Measurements from ENCODE around the gene FGF2.
"Not testable (repeated sequence)": the region's sequence is repeated elsewhere in the genome, so short reads cannot be mapped to it uniquely, and the experiment has no call there.

Gene FGF2

GRCh38 chr4:122814426-122814825, 12.2 kb upstream of the FGF2 start:
- DNase-seq (ENCODE audit: low spot score), result no peak

- no peak for DNase-seq (ENCODE audit: low spot score)
These were observed 11.4 kb upstream of the FGF2 start for GRCh38 chr4:122815248-122815647.

DNA sequence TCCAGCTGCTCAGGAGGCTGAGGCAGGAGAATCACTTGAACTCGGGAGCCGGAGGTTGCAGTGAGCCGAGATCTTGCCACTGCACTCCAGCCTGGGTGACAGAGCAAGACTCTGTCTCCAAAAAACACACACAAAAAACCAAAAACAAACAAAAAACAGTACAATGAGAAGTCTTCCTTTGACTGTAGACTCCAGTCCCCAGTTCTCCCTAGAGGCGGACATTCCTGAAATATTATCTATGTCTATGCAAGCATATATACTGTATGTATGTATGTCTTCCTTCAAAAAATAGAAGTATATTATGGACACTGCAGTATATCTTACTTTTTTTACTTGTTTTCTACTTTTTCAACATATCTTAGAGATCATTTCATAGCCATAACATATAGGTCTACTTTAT, 10.2 kb upstream of the FGF2 start:
- no peak for DNase-seq (ENCODE audit: low spot score)

- DNase-seq (ENCODE audit: low spot score), result no peak
These were observed 6.8 kb upstream of the FGF2 start for GRCh38 chr4:122819708-122820449.

- no peak for DNase-seq (ENCODE audit: low spot score)
These were observed 5.5 kb upstream of the FGF2 start for GRCh38 chr4:122821092-122821491.

- DNase-seq (ENCODE audit: low spot score), result no peak
These were observed 4.2 kb upstream of the FGF2 start for GRCh38 chr4:122822466-122822865.

- DNase-seq (ENCODE audit: low spot score), result no peak
These were observed 3.2 kb upstream of the FGF2 start for GRCh38 chr4:122823476-122823875.

DNA sequence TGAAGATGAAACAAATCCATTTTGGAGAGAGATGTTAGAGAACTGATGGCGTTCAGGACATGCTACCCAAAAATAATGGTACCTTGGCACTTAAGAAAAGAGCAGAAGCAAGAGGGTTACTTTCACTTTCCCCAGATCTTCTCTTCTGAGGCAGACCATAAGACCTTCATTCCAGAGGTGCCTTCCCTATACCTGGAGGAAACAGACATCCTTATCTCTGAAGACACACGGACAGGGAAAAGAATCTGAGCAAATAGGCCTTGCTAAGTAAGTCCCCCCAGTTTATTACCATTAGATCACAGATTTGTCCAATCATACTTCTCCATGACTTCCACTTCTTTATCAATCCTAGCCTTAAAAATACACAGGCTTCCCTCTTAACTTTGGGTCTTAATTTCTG, 2.0 kb upstream of the FGF2 start:
- no peak for DNase-seq (ENCODE audit: low spot score)

DNA sequence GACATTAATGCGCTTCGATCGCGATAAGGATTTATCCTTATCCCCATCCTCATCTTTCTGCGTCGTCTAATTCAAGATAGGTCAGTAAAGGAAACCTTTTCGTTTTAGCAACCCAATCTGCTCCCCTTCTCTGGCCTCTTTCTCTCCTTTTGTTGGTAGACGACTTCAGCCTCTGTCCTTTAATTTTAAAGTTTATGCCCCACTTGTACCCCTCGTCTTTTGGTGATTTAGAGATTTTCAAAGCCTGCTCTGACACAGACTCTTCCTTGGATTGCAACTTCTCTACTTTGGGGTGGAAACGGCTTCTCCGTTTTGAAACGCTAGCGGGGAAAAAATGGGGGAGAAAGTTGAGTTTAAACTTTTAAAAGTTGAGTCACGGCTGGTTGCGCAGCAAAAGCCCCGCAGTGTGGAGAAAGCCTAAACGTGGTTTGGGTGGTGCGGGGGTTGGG, 528 bp upstream of the FGF2 start:
- no peak for DNase-seq (ENCODE audit: low spot score)

- peak; percentile 75 for DNase-seq (ENCODE audit: low spot score)
These were observed 737 bp downstream of the FGF2 start for GRCh38 chr4:122827258-122827878.

GRCh38 chr4:122827879-122828601, 1.4 kb downstream of the FGF2 start:
- peak; percentile 41 for DNase-seq (ENCODE audit: low spot score)

- DNase-seq (ENCODE audit: low spot score), result no peak
These were observed 3.9 kb downstream of the FGF2 start for GRCh38 chr4:122830426-122831095.

GRCh38 chr4:122831515-122832196, 5.0 kb downstream of the FGF2 start:
- DNase-seq (ENCODE audit: low spot score), result peak; percentile 30

GRCh38 chr4:122832732-122833131, 6.1 kb downstream of the FGF2 start:
- no peak for DNase-seq (ENCODE audit: low spot score)

- no peak for DNase-seq (ENCODE audit: low spot score)
These were observed 7.4 kb downstream of the FGF2 start for GRCh38 chr4:122833999-122834398.

GRCh38 chr4:122836941-122837340, 10.3 kb downstream of the FGF2 start:
- DNase-seq (ENCODE audit: low spot score), result no peak

DNA sequence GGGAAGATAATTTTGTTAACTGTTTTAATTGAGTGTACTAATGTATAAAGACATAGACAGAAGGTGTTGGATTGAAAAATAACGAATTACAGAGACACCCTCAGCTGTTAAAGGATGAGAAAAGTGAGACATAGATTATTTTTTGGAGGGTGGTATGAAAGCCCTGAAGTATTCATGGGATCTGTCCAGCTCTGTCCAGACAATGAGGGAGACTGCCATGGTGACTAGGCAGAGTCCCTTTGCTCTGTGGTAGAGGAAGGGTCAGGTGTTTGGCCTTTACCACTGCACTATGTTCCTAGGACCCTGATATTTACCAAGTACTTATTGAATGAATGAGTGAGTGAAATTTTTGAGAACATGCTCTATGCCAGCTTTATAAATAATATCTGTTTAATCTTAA, 11.4 kb downstream of the FGF2 start:
- no peak for DNase-seq (ENCODE audit: low spot score)

GRCh38 chr4:122842392-122842791, 15.8 kb downstream of the FGF2 start:
- no peak for DNase-seq (ENCODE audit: low spot score)

DNA sequence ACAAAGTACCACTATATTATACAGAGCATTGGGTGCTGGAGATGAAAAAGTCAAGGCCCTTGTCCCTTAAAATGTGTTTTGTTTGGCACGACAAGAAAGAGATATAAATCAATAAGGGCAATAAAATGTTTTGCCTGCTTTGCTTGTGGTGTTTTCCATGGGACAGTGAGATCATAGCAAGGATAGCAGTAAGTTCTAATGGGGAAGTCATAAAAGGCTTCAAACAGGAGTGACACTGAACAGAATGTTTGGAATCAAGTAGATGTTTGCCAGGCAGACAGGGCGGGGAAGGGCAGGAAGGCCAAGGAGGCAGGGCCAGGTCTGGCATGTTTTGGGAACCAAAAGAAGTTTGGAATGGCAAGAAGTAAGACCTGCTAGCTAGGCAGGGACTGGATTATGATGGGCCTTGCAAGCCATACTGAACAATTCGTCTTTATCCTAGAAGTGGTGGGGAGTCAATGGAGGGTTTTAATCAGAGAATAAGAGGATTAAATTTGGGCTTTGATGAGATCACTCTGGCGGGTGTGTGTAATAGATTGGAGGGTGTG, 16.4 kb downstream of the FGF2 start:
- peak; percentile 31 for DNase-seq (ENCODE audit: low spot score)

DNA sequence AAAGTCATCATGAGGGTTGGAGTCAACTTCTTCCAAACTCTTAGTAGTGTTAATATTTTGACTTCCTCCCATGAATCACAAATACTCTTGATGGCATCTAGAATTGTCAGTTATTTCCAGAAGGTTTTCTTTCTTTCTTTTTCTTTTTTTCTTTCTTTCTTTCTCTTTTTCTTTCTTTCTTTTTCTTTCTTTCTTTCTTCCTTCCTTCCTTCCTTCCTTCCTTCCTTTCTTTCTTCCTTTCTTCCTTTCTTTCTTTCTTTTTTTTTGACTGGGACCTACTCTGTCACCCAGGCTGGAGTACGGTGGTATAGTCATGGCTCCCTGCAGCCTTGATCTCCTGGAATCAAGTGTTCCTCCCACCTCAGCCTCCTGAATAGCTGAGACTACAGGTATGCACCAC, 17.8 kb downstream of the FGF2 start:
- not testable (repeated sequence) for DNase-seq (ENCODE audit: low spot score)

DNA sequence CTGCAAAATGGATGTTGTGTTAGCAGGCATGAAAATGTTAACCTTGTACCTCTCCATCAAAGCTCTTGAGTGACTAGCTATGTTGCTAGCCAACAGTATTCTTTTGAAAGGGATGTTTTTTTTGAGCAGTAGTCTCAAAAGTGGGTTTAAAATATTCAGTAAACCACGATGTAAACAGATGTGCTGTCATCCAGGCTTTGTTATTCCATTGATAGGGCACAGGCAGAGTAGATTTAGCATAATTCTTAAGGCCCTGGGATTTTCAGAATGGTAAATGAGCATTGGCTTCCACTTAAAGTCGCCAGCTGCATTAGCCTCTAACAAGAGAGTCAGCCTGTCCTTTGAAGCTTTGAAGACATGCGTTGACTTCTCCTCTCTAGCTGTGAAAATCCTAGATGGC, 18.4 kb downstream of the FGF2 start:
- DNase-seq (ENCODE audit: low spot score), result no peak

DNA sequence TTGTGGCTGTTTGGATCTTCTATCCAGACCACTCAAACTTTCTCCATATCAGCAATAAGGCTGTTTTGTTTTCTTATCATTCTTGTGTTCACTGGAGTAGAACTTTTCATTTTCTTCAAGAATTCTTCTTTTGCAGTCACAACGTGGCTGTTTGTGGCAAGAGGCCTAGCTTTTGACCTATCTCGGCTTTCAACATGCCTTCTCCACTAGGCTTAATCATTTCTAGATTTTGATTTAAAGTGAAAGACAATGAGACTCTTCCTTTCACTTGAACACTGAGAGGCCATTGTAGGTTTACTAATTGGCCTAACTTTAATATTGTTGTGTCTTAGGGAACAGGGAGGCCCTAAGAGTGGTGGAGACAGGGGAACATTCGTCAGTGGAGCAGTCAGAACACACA, 19.1 kb downstream of the FGF2 start:
- no peak for DNase-seq (ENCODE audit: low spot score)

Measured in GM03348 (cell line).